ENCODE measurements around the gene FANK1.
"Not testable (repeated sequence)": the region's sequence is repeated elsewhere in the genome, so short reads cannot be mapped to it uniquely, and the experiment has no call there.

The FANK1 gene

GRCh38 chr10:126036515-126036914, 140.2 kb downstream of the FANK1 start:
- no peak for DNase-seq

DNA sequence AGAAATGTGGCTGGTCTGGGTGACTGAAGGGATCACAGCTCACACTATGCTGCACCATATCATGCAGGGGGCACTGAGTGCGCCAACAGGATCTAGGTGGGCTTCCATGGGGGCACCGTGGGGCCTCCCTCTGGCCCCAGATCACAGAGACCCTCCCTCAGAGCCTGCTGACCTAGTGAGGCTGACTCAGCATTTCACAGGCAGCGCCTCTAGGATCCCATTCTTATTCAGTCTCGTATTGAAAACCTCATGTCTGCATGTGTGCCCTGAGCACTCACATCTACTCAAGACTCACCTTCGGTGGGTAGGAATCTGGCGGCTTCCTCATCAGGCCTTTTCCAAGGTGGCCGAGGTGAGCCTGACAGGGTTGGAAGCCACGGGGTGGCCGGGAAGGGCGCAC, 141.6 kb downstream of the FANK1 start:
- DNase-seq: no peak

- DNase-seq: no peak
Measured at GRCh38 chr10:126041117-126041516, 144.8 kb downstream of the FANK1 start.

DNA sequence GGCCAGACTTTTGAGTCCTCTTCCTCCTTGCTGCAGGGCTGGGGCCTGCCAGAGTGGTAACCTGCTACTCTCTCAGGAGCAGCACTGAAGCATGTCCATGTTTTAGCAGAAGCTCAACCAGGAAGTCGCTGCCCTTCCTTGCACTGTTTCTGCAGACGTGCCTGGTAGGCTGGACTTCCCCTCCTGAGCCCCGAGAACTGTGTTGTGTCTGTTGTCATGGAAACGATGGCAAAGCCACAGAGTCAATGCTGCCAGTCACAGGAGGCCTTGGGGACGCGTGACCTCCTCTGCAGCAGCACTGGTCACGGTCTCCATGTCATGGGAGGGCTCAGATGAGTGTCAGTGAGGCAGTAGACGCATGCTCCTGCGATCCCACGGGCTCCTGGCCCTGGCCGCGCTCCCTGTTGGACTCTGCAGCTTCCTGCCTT, 145.5 kb downstream of the FANK1 start:
- DNase-seq: no peak

DNA sequence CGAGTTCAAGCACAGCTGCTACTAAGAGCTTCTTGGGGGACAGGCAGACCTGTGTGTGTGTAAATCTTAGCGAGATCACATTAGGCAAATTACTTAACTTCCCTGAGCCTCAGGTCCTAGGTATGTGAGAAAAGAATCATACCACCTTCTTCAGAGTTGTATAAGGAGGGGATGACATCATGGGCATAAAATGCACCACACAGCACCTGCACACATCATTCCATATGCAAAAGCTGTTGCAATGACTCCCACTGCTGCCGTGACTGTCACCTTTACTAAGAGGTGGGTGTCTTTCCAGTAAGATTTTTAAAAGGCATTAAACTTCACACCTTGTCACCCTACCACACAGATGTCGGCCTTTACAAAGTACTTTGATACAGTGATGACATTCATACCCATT, 146.0 kb downstream of the FANK1 start:
- DNase-seq: no peak

DNA sequence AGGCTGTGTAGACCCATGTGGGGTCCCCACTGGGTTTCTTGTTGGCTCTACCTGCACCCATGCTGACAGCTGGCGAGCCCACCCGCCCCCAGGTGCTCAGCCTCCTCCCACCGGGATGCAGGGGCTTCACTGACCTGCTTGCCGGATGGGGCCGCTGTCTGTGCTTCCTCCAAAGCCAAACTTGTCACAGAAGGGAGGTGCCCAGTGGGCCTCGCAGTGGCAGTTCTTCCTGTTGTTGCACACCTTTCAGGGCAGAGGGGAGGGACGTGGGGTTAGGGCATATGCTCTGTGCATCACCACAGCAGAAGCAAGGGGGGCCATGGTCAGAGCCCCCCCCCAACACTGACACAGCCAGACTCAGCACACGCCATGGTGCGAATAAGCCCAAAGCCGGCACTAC, 146.5 kb downstream of the FANK1 start:
- DNase-seq: no peak

GRCh38 chr10:126043389-126043788, 147.0 kb downstream of the FANK1 start:
- no peak for DNase-seq

- no peak for DNase-seq
Measured at GRCh38 chr10:126045861-126046260, 149.5 kb downstream of the FANK1 start.

DNA sequence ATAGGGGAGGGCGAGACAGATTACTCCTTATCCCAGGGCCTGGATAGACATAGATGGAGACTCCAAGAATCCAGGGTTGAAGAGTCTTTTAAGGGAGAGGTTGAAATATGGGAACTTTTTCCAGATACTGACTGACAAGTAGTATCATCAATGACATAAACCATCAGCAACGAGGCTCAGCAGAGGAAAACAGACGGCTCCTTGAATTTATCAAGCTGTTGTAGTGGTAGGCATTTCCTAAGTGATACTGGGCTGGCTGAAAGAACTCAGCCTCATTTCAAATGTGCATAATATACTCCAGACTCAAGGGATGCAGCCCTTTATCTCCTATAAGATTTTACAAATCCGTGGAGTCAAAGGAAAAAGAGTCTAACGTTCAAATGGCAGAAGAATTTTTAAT, 150.5 kb downstream of the FANK1 start:
- no peak for DNase-seq

- DNase-seq: not testable (repeated sequence)
Measured at GRCh38 chr10:126047749-126048148, 151.4 kb downstream of the FANK1 start.

- no peak for DNase-seq
Measured at GRCh38 chr10:126049759-126050700, 153.7 kb downstream of the FANK1 start.

GRCh38 chr10:126052171-126052570, 155.8 kb downstream of the FANK1 start:
- no peak for DNase-seq

DNA sequence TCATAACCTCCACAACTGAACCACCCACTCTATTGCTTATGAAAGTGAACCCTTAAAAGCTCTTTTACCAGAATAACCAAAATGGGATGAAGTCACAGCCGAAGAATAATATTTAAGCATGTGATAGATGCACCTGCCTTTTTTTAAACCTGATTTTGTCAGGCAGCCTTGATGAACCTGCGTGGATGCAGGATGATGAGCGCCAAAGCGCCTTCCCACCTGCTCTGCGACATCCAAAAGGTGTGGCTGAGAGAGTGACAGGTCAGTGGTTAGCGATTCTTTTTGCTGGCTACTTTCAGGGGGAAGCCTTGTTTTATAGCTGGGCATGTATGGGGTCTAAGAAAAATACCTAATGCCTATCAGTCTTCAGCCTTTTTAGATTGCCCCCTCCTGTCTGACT, 157.8 kb downstream of the FANK1 start:
- no peak for DNase-seq

GRCh38 chr10:126057494-126057893, 161.1 kb downstream of the FANK1 start:
- DNase-seq: no peak

- no peak for DNase-seq
Measured at GRCh38 chr10:126058104-126058503, 161.7 kb downstream of the FANK1 start.

DNA sequence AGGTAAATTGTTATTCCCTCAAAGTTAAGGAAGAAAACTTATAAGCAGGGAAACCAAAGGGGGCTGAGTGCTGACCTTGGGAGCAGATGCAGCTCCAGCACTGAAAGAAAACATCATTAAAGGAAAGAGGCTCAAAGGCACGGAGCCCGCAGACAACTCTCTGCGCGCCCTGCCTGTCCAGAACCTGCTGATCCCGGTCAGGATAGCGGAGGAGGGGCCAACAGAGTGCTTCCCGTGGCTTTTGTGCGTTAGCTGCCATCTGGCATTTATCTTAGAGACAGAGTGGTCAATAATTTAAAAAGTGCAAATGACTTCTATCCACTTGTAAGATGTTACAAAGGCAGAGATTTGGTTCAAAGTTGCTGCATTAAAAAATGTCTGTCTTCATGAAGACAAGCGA, 162.1 kb downstream of the FANK1 start:
- no peak for DNase-seq
